DOHH2 (cell line): Measurements from ENCODE around the gene SHROOM2.

Experiments used
- H3F3A ChIP-seq: fragments of 200-600 bp; sonication (generic), shearing (Covaris generic); 2 replicates; pipeline ENCODE4 v1.6.0; 2016; ENCODE audit warnings: antibody characterized with exemption, mild to moderate bottlenecking; ENCODE audit not compliant: control insufficient read depth, insufficient read depth
- H3K27ac ChIP-seq: fragments of 200-600 bp; sonication (generic); 2 replicates; pipeline ENCODE4 v1.5.1; 2014; ENCODE audit warnings: low read depth, mild to moderate bottlenecking, low read length, moderate library complexity
- H3K27me3 ChIP-seq: fragments of 200-600 bp; sonication (generic); 2 replicates; pipeline ENCODE4 v1.6.1; 2014; ENCODE audit warnings: mild to moderate bottlenecking, low read length, mixed read lengths; ENCODE audit not compliant: control insufficient read depth
- H3K36me3 ChIP-seq: fragments of 200-600 bp; sonication (generic); 2 replicates; pipeline ENCODE4 v1.6.1; 2014; ENCODE audit warnings: mild to moderate bottlenecking, low read length, moderate library complexity, mixed read lengths; ENCODE audit not compliant: control insufficient read depth
- H3K4me1 ChIP-seq: fragments of 200-600 bp; sonication (generic); 2 replicates; pipeline ENCODE4 v1.6.1; 2014; ENCODE audit warnings: mild to moderate bottlenecking, low read length, mixed read lengths; ENCODE audit not compliant: control insufficient read depth
- H3K4me2 ChIP-seq: fragments of 200-600 bp; sonication (generic); 2 replicates; pipeline ENCODE4 v1.6.0; 2014; ENCODE audit warnings: mild to moderate bottlenecking, low read length, moderate library complexity
- H3K4me3 ChIP-seq: fragments of 200-600 bp; sonication (generic); 2 replicates; pipeline ENCODE4 v1.5.1; 2014; ENCODE audit warnings: mild to moderate bottlenecking, low read length, mixed read lengths
- H3K79me2 ChIP-seq: fragments of 200-600 bp; sonication (generic); 2 replicates; pipeline ENCODE4 v1.6.1; 2014; ENCODE audit warnings: mild to moderate bottlenecking, low read length, mixed read lengths; ENCODE audit not compliant: control insufficient read depth
- H3K9me2 ChIP-seq: fragments of 200-600 bp; sonication (generic); replicated peaks from 2 replicates; pipeline ENCODE4 v1.6.1; 2014; ENCODE audit warnings: mild to moderate bottlenecking, low read length, mixed read lengths; ENCODE audit not compliant: control insufficient read depth
- H3K9me3 ChIP-seq: fragments of 200-600 bp; sonication (generic); 2 replicates; pipeline ENCODE4 v1.6.1; 2014; ENCODE audit warnings: antibody characterized with exemption, low read length, mixed read lengths; ENCODE audit not compliant: control insufficient read depth, insufficient read depth
- H4K20me1 ChIP-seq: fragments of 200-600 bp; sonication (generic); 2 replicates; pipeline ENCODE4 v1.6.0; 2014; ENCODE audit warnings: low read depth, mild to moderate bottlenecking, antibody characterized with exemption, low read length, moderate library complexity; ENCODE audit not compliant: control insufficient read depth, insufficient read depth
- EZH2phosphoT487 ChIP-seq: fragments of 200-600 bp; sonication (generic); IDR thresholded peaks from 2 replicates; pipeline ENCODE4 v1.6.1; 2017; ENCODE audit warnings: borderline replicate concordance, mild to moderate bottlenecking, antibody characterized with exemption, low read length, moderate library complexity, mixed read lengths
- TF ChIP-seq, protein P1 (sequence below): fragments of 200-600 bp; sonication (generic); IDR thresholded peaks from one replicate; pipeline ENCODE4 v1.5.1; 2014; ENCODE audit warnings: antibody characterized with exemption, mild to moderate bottlenecking, low read depth, low read length; ENCODE audit not compliant: poor library complexity, severe bottlenecking

SHROOM2 gene

DNA sequence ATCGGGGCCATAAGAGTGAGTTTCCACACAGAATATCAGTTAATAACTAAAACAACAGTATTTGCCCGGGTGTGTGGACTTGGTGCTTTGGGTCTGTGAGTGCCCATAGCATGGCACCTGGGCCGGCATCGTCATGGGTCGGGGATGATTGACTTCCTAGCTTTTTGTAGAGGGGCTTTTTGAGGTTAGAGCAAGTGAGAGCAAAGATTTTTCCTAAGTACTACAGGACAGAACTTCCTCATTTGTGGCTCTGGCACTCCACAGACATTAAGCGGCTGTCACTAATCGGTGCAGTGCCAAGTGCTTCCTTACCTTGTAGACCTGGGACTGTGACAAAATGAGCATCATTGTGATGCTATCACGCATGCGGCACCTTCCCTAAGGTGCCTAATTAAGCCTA, 81.0 kb downstream of the SHROOM2 start:
- Histone ChIP-seq H3K27me3 (peaks cover 7% of the 10 kb centered on the region; the same call in 1 of the 2 replicates), H3K9me3 (no peaks in the 10 kb centered on the region), H3K4me3 (no peak overlapping the region), H4K20me1 (no peaks in the 10 kb centered on the region), H3K36me3 (no peaks in the 10 kb centered on the region), H3K27ac (no peak overlapping the region), H3K4me1 (no peaks in the 10 kb centered on the region), H3K4me2 (no peak overlapping the region), H3K79me2 (no peaks in the 10 kb centered on the region), H3K9me2 (no peaks in the 10 kb centered on the region), H3F3A (no peaks in the 10 kb centered on the region)
- TF ChIP-seq, protein P1, sequence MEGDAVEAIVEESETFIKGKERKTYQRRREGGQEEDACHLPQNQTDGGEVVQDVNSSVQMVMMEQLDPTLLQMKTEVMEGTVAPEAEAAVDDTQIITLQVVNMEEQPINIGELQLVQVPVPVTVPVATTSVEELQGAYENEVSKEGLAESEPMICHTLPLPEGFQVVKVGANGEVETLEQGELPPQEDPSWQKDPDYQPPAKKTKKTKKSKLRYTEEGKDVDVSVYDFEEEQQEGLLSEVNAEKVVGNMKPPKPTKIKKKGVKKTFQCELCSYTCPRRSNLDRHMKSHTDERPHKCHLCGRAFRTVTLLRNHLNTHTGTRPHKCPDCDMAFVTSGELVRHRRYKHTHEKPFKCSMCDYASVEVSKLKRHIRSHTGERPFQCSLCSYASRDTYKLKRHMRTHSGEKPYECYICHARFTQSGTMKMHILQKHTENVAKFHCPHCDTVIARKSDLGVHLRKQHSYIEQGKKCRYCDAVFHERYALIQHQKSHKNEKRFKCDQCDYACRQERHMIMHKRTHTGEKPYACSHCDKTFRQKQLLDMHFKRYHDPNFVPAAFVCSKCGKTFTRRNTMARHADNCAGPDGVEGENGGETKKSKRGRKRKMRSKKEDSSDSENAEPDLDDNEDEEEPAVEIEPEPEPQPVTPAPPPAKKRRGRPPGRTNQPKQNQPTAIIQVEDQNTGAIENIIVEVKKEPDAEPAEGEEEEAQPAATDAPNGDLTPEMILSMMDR = no peak
- no peak for TF ChIP-seq EZH2phosphoT487

DNA sequence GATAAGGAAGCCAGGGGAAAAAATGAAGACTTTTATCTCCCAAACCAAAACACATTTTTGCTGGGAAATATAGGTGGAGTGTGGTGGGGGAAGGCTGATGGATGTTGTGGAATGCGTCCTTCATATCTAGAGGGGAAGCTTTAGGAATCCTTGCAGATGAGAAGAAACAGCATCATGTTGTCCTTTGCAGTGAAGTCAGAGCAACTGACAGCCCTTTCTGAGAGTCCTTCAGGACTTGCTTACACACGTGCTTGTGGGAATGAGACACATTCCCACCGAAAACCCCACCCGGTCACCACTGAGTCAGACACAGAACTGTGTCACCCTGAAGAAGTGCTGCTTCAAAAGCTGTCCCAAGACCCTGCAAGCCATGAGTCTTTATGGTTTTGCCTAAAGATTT, 81.5 kb downstream of the SHROOM2 start:
- Histone ChIP-seq H3F3A (no peaks in the 10 kb centered on the region), H3K27ac (no peak overlapping the region), H4K20me1 (no peaks in the 10 kb centered on the region), H3K9me2 (no peaks in the 10 kb centered on the region), H3K4me1 (no peaks in the 10 kb centered on the region), H3K9me3 (no peaks in the 10 kb centered on the region), H3K4me3 (no peak overlapping the region), H3K36me3 (no peaks in the 10 kb centered on the region), H3K4me2 (no peak overlapping the region), H3K79me2 (no peaks in the 10 kb centered on the region), H3K27me3 (peaks cover 7% of the 10 kb centered on the region; the same call in 1 of the 2 replicates)
- no peak for TF ChIP-seq EZH2phosphoT487
- TF ChIP-seq, protein P1 = no peak

DNA sequence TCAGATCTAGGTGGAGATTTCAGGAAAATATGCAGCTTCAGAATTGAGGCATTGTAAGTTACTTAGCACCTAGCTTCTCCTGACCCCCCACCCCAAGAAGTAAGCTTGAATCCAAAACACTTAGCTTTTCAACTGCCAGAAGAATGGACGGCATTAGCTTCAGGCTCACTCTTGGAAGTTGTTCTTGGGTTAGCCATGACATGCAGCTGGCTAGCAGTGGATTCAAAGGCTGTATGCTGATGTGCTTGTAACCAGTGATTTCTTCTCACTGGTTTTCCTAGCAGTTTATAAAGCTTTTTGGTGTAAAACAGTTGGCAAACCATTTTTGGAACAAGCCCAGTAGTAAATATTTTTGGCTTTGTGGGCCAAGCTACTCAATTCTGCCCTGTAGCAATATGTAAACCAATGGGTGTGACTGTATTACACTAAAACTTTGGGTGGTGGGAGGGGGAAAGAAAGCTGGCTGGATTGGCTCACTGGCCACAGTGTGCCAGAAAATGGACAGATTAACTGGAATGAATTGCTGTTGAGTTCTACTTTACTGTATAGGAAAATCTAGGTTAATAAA, 85.6 kb downstream of the SHROOM2 start:
- H3K9me3 ChIP-seq = no peaks in the 10 kb centered on the region
- no peak overlapping the region for H3K4me3 ChIP-seq
- no peaks in the 10 kb centered on the region for H3K79me2 ChIP-seq

More for the DNA sequence above, 85.6 kb downstream of the SHROOM2 start:
- no peaks in the 10 kb centered on the region for H3K4me1 ChIP-seq
- H3K9me2 ChIP-seq = no peaks in the 10 kb centered on the region
- TF ChIP-seq, protein P1 = no peak
- TF ChIP-seq EZH2phosphoT487 = no peak
- no peaks in the 10 kb centered on the region for H3K36me3 ChIP-seq
- no peaks in the 10 kb centered on the region for H4K20me1 ChIP-seq
- H3K27ac ChIP-seq = no peak overlapping the region
- H3K27me3 ChIP-seq = peaks cover 6% of the 10 kb centered on the region
- H3F3A ChIP-seq = no peaks in the 10 kb centered on the region
- H3K4me2 ChIP-seq = no peak overlapping the region
